H1 (cell line): ENCODE measurements around the gene CFAP97D1. TPM values are rescaled to one million over a fixed set of nuclear protein-coding genes. Genes with fewer than 3 reads are reported as not detected.

Experiments
- CTCF ChIA-PET: fragments of 300-600 bp; sonication (Branson Sonifier 250); formaldehyde crosslinking; loops from one replicate; lab custom pipeline; 2021; ENCODE audit not compliant: partially characterized antibody; lab: Charles Lee
- POLR2A ChIA-PET: fragments of 300-600 bp; sonication (Branson Sonifier 250); formaldehyde crosslinking; loops from one replicate; lab custom pipeline; 2021; ENCODE audit warnings: inconsistent platforms; ENCODE audit not compliant: partially characterized antibody; lab: Charles Lee
- DNase-seq, 2 experiments: peaks; one replicate each; pipeline versions ENCODE4 v3.0.0 to v3.0.0-alpha.2; 2010 to 2022; ENCODE audit warnings: low spot score in 2 of 2, low read depth in 1 of 2, mixed read lengths in 1 of 2
- FAIRE-seq: peaks from 2 replicates; lab custom pipeline; 2011; peaks lifted over from hg19 to GRCh38; lab: Jason Lieb, UNC
- H2AFZ ChIP-seq: 2 replicates; pipeline ENCODE4 v1.8.1; 2012; ENCODE audit warnings: low read length, inconsistent platforms
- H2AK5ac ChIP-seq: 2 replicates; pipeline ENCODE4 v1.6.1; 2013; ENCODE audit warnings: low read depth, low read length
- H2BK120ac ChIP-seq: replicated peaks from 2 replicates; pipeline ENCODE3; 2013; ENCODE audit warnings: low read depth, low read length, inconsistent platforms
- H2BK12ac ChIP-seq: 2 replicates; pipeline ENCODE4 v1.6.1; 2013; ENCODE audit warnings: low read depth, low read length
- H2BK15ac ChIP-seq: 2 replicates; pipeline ENCODE4 v1.6.1; 2013; ENCODE audit warnings: low read length
- H2BK20ac ChIP-seq: 2 replicates; pipeline ENCODE4 v1.6.1; 2013; ENCODE audit warnings: low read length
- H2BK5ac ChIP-seq: 2 replicates; pipeline ENCODE4 v1.6.1; 2013; ENCODE audit warnings: low read depth, low read length
- H3K14ac ChIP-seq: 2 replicates; pipeline ENCODE4 v1.6.1; 2013; ENCODE audit warnings: inconsistent platforms; ENCODE audit not compliant: insufficient read length
- H3K18ac ChIP-seq: 2 replicates; pipeline ENCODE4 v1.6.1; 2013; ENCODE audit warnings: low read length; ENCODE audit errors: extremely low read depth
- H3K23ac ChIP-seq: 2 replicates; pipeline ENCODE4 v1.6.1; 2013; ENCODE audit warnings: inconsistent platforms; ENCODE audit not compliant: insufficient read length
- H3K23me2 ChIP-seq: 2 replicates; pipeline ENCODE4 v1.6.1; 2013; ENCODE audit warnings: low read depth, low read length
- H3K27ac ChIP-seq: 2 replicates; pipeline ENCODE4 v1.6.1; 2011; ENCODE audit warnings: low read depth, low read length, inconsistent platforms
- H3K27me3 ChIP-seq, 4 experiments: replicated peaks in 1 of 4; 1 replicate in 1 of 4; 2 replicates in 3 of 4; pipeline versions ENCODE4 v1.6.1 to v1.8.1; 2011 to 2013; ENCODE audit warnings: low read length in 3 of 4, mild to moderate bottlenecking in 3 of 4, inconsistent platforms in 2 of 4, mixed read lengths in 2 of 4, moderate library complexity in 1 of 4; ENCODE audit not compliant: control insufficient read depth in 3 of 4, insufficient read depth in 3 of 4; ENCODE audit errors: extremely low read depth in 1 of 4
- H3K36me3 ChIP-seq, 4 experiments: 2 replicates each; pipeline versions ENCODE4 v1.6.1 to v1.8.1; 2011 to 2013; ENCODE audit warnings: mild to moderate bottlenecking in 4 of 4, low read length in 3 of 4, moderate library complexity in 2 of 4, control low read depth in 1 of 4, inconsistent platforms in 1 of 4; ENCODE audit not compliant: insufficient read depth in 4 of 4, control insufficient read depth in 2 of 4
- H3K4ac ChIP-seq: replicated peaks from 2 replicates; pipeline ENCODE3; 2013; ENCODE audit warnings: low read length, low read depth, mixed read lengths, inconsistent platforms; ENCODE audit not compliant: insufficient read length
- H3K4me1 ChIP-seq, 4 experiments: replicated peaks in 1 of 4; 1 replicate in 1 of 4; 2 replicates in 3 of 4; pipeline versions ENCODE4 v1.6.1 to v1.8.1; 2011 to 2013; ENCODE audit warnings: low read length in 3 of 4, inconsistent platforms in 2 of 4, mixed read lengths in 1 of 4; ENCODE audit not compliant: insufficient read depth in 4 of 4, control insufficient read depth in 3 of 4
- H3K4me2 ChIP-seq, 2 experiments: 2 replicates each; pipeline versions ENCODE4 v1.6.1 to v1.8.1; 2011 to 2013; ENCODE audit warnings: low read depth in 2 of 2, low read length in 2 of 2, control low read depth in 1 of 2, inconsistent platforms in 1 of 2, mild to moderate bottlenecking in 1 of 2; ENCODE audit not compliant: insufficient read depth in 1 of 2
- H3K4me3 ChIP-seq, 4 experiments: fragments of 200-600, 300-600 bp in 1 of 4; sonication (generic), shearing (Covaris generic), sonication (Bioruptor Twin) in 1 of 4; 2 replicates each; pipeline versions ENCODE4 v1.5.1 to v1.8.1; 2011 to 2016; ENCODE audit warnings: low read length in 4 of 4, low read depth in 3 of 4, control low read depth in 2 of 4, inconsistent platforms in 2 of 4, mild to moderate bottlenecking in 2 of 4, mixed read lengths in 1 of 4, moderate library complexity in 1 of 4; ENCODE audit not compliant: insufficient read depth in 2 of 4; ENCODE audit errors: extremely low read depth in 1 of 4
- H3K56ac ChIP-seq: replicated peaks from 2 replicates; pipeline ENCODE3; 2013; ENCODE audit warnings: low read depth, mild to moderate bottlenecking, mixed read lengths, low read length, inconsistent platforms; ENCODE audit not compliant: insufficient read length
- H3K79me1 ChIP-seq: 2 replicates; pipeline ENCODE4 v1.6.1; 2013; ENCODE audit warnings: low read depth, low read length, control low read depth
- H3K79me2 ChIP-seq, 2 experiments: 2 replicates each; pipeline versions ENCODE4 v1.6.1 to v1.8.1; 2012 to 2013; ENCODE audit warnings: low read length in 2 of 2, mild to moderate bottlenecking in 2 of 2, inconsistent platforms in 1 of 2; ENCODE audit not compliant: insufficient read depth in 2 of 2, control insufficient read depth in 1 of 2
- H3K9ac ChIP-seq, 4 experiments: replicated peaks in 1 of 4; 1 replicate in 1 of 4; 2 replicates in 3 of 4; pipeline versions ENCODE4 v1.6.1 to v1.8.1; 2011 to 2013; ENCODE audit warnings: low read depth in 3 of 4, low read length in 3 of 4, control low read depth in 2 of 4, mild to moderate bottlenecking in 2 of 4, moderate library complexity in 2 of 4, inconsistent platforms in 1 of 4; ENCODE audit errors: extremely low read depth in 1 of 4
- H3K9me3 ChIP-seq, 2 experiments: 2 replicates each; pipeline versions ENCODE4 v1.6.1 to v1.8.1; 2012 to 2013; ENCODE audit warnings: mild to moderate bottlenecking in 2 of 2, moderate library complexity in 2 of 2, control low read depth in 1 of 2, inconsistent platforms in 1 of 2, low read depth in 1 of 2, low read length in 1 of 2, mixed read lengths in 1 of 2; ENCODE audit not compliant: insufficient read depth in 2 of 2
- H4K20me1 ChIP-seq, 2 experiments: replicated peaks in 1 of 2; 2 replicates each; pipeline versions ENCODE3 to v1.8.1; 2011 to 2013; ENCODE audit warnings: inconsistent platforms in 2 of 2, low read length in 2 of 2, mild to moderate bottlenecking in 1 of 2; ENCODE audit not compliant: insufficient read depth in 2 of 2, control insufficient read depth in 1 of 2
- H4K5ac ChIP-seq: 2 replicates; pipeline ENCODE4 v1.6.1; 2013; ENCODE audit warnings: low read length, low read depth, mixed read lengths, inconsistent platforms; ENCODE audit not compliant: insufficient read length
- H4K8ac ChIP-seq: 2 replicates; pipeline ENCODE4 v1.8.0; 2013; ENCODE audit warnings: mild to moderate bottlenecking, moderate library complexity, low read length, inconsistent platforms; ENCODE audit not compliant: insufficient read depth; ENCODE audit errors: extremely low read depth
- H4K91ac ChIP-seq: replicated peaks from 2 replicates; pipeline ENCODE3; 2013; ENCODE audit warnings: low read length, mixed read lengths, inconsistent platforms; ENCODE audit not compliant: insufficient read length
- BCL11A ChIP-seq, 2 experiments: IDR thresholded peaks; one replicate each; pipeline ENCODE4 v1.6.1; 2011; ENCODE audit warnings: low read depth in 2 of 2, low read length in 2 of 2, mild to moderate bottlenecking in 2 of 2
- CHD2 ChIP-seq: IDR thresholded peaks from 2 replicates; pipeline ENCODE4 v1.6.1; 2012; ENCODE audit warnings: low read length, improper control_type of control experiment
- CTBP2 ChIP-seq: IDR thresholded peaks from 2 replicates; pipeline ENCODE4 v1.7.0; 2011; ENCODE audit warnings: borderline replicate concordance, mild to moderate bottlenecking, moderate library complexity, mixed read lengths, low read length; ENCODE audit not compliant: insufficient read depth, insufficient read length
- GTF2F1 ChIP-seq: IDR thresholded peaks from 2 replicates; pipeline ENCODE4 v1.6.1; 2012; ENCODE audit warnings: low read depth, low read length, improper control_type of control experiment, borderline replicate concordance
- KDM4A ChIP-seq: IDR thresholded peaks from one replicate; pipeline ENCODE4 v1.7.1; 2012; ENCODE audit warnings: low read depth, mild to moderate bottlenecking, moderate library complexity, low read length, inconsistent platforms; ENCODE audit not compliant: severe bottlenecking
- MAFK ChIP-seq: IDR thresholded peaks from 2 replicates; pipeline ENCODE4 v1.6.1; 2012; ENCODE audit warnings: low read depth, mild to moderate bottlenecking, improper control_type of control experiment, low read length
- NANOG ChIP-seq: IDR thresholded peaks from 2 replicates; pipeline ENCODE4 v1.6.1; 2011; ENCODE audit warnings: low read length, low read depth, mild to moderate bottlenecking, inconsistent platforms; ENCODE audit not compliant: insufficient read depth, poor library complexity, severe bottlenecking
- RBBP5 ChIP-seq: IDR thresholded peaks from 2 replicates; pipeline ENCODE4 v1.7.1; 2012; ENCODE audit warnings: low read depth, mild to moderate bottlenecking, inconsistent platforms, low read length, moderate library complexity, borderline replicate concordance
- SIX5 ChIP-seq: IDR thresholded peaks from 2 replicates; pipeline ENCODE4 v1.6.1; 2011; ENCODE audit warnings: mild to moderate bottlenecking, low read depth, low read length
- TBP ChIP-seq: IDR thresholded peaks from 2 replicates; pipeline ENCODE4 v1.6.1; 2011; ENCODE audit warnings: low read depth, low read length, improper control_type of control experiment
- TEAD4 ChIP-seq: IDR thresholded peaks from 2 replicates; pipeline ENCODE4 v1.6.1; 2012; ENCODE audit warnings: low read depth, low read length, inconsistent platforms, mixed read lengths
- WGBS, 2 experiments: shearing (Covaris generic) in 1 of 2; methylation state at CpG; one replicate each; pipeline versions ENCODE4 v1.1.6 to v1.1.7; 2013 to 2015; ENCODE audit warnings: low lambda C conversion rate in 2 of 2, mixed read lengths in 2 of 2, inconsistent platforms in 1 of 2, low coverage in 1 of 2, missing lambda C conversion rate in 1 of 2; ENCODE audit not compliant: insufficient replicate concordance in 2 of 2, insufficient coverage in 1 of 2, insufficient read length in 1 of 2; ENCODE audit errors: extremely low coverage in 1 of 2, missing lambda C conversion rate in 1 of 2; 5-methylcytosine and 5-hydroxymethylcytosine counted together
- polyA plus RNA-seq, 7 experiments: library from polyadenylated mRNA; depleted of rRNA in 3 of 7; stranded (reverse) in 5 of 7; unstranded in 2 of 7; fragments of >200 nt in 5 of 7; fragments of 200-250 nt in 2 of 7; gene quantifications; 1 replicate in 5 of 7; 2 replicates in 1 of 7; 4 replicates in 1 of 7; pipeline versions ENCODE4 v1.2.1 to v1.2.3, GENCODE V29; 2011 to 2013; ENCODE audit warnings: missing spikeins in 2 of 7, mixed read lengths in 2 of 7
- total RNA-seq: library from RNA; stranded (reverse); fragmentation: NEBNext Ultra II Directional; extraction: Animal tissue kit (Norgen Biotek cat#: 25700); gene quantifications from 2 replicates; pipeline ENCODE4 v1.2.1, GENCODE V29; 2021

The CFAP97D1 gene
- total and polyA plus RNA-seq, 2 of the 8 experiments (the other 6 are each of a cell fraction or from before 2014, with no cell fraction given), result 0.02 to 0.07 TPM

DNA sequence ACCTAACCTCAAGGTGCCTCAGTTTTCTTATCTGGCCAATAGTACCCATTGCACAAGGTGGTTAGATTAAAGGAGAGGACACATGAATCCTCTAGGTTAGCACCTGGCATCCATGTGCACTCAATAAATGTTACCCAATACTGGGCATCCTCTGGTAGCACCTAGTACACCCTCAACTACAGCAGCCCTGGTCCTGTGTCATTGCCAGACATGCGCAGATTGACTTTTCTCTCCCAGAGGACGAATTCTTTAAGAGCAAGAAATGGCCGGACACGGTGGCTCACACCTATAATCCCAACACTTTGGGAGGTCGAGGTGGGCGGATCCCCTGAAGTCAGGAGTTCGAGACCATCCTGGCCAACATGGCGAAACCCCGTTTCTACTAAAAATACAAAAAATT lies 8.8 kb upstream of the CFAP97D1 start:
- WGBS, 2 experiments, result 93% methylated on average over 9 of the region's 9 CpGs; no CpG with 5 or more reads in 1 of the 2 experiments
- H2BK5ac ChIP-seq, result no peak overlapping the region
- H4K20me1 ChIP-seq, result peaks cover 0 to 3% of the 10 kb centered on the region in 2 experiments
- H4K91ac ChIP-seq, result no peak overlapping the region
- H2AK5ac ChIP-seq, result no peak overlapping the region
- H3K79me2 ChIP-seq, result no peaks in the 10 kb centered on the region; a peak in 1 of 4 replicates
- FAIRE-seq, result no peak
- no peaks in the 10 kb centered on the region for H3K9me3 ChIP-seq
- no peaks in the 10 kb centered on the region for H3K4me1 ChIP-seq
- H2AFZ ChIP-seq, result no peak overlapping the region
- no peak overlapping the region for H2BK20ac ChIP-seq
- no peak overlapping the region for H2BK15ac ChIP-seq
- H3K27ac ChIP-seq, result no peak overlapping the region
- no peak overlapping the region for H3K14ac ChIP-seq
- H3K36me3 ChIP-seq, result peaks cover 3 to 27% (median 16%) of the 10 kb centered on the region in 4 experiments; a peak in 6 of 8 replicates
- H3K4me2 ChIP-seq, result no peak overlapping the region
- no peak overlapping the region for H3K18ac ChIP-seq
- no peaks in the 10 kb centered on the region for H3K23me2 ChIP-seq
- H3K23ac ChIP-seq, result no peak overlapping the region
- H4K8ac ChIP-seq, result no peak overlapping the region
- no peaks in the 10 kb centered on the region for H3K27me3 ChIP-seq
- H3K4me3 ChIP-seq, result no peak overlapping the region
- TF ChIP-seq TEAD4, result no peak
- no peak for TF ChIP-seq GTF2F1
- TF ChIP-seq TBP, result no peak
- TF ChIP-seq KDM4A, result no peak
- no peak for TF ChIP-seq MAFK
- no peak for TF ChIP-seq CHD2
- TF ChIP-seq BCL11A (IDR thresholded peaks at IDR 0.05; ENCODE audit: low read depth in 2 of 2, low read length in 2 of 2), result no peak
- no peak for TF ChIP-seq SIX5
- no peak for TF ChIP-seq RBBP5
- no peak for TF ChIP-seq NANOG
- TF ChIP-seq CTBP2, result no peak
- no peak for DNase-seq
- no peak overlapping the region for H3K4ac ChIP-seq
- no peak overlapping the region for H3K56ac ChIP-seq
- H3K9ac ChIP-seq, result no peak overlapping the region
- no peaks in the 10 kb centered on the region; the same call in 1 of the 2 replicates for H3K79me1 ChIP-seq
- H4K5ac ChIP-seq, result no peak overlapping the region
- H2BK120ac ChIP-seq, result no peak overlapping the region
- CTCF ChIA-PET, result interaction anchor here (0.9 kb wide), 1 partner anchor 83 kb away, joined by 3 read pairs; no protein-coding TSS in a partner anchor
- POLR2A ChIA-PET, result no interaction called here
- no peak overlapping the region for H2BK12ac ChIP-seq
